HL-60 (cell line): ENCODE measurements around the gene PTPRF.

Source experiments
- DNase-seq, 2 experiments: peaks; one replicate each; pipeline ENCODE4 v3.0.0-alpha.2; 2010 to 2020; ENCODE audit warnings: low read depth in 1 of 2, low spot score in 1 of 2
- H3K27ac ChIP-seq: fragments of 250-450 bp; sonication (Bioruptor Pico); replicated peaks from 2 replicates; pipeline ENCODE4 v1.5.1; 2020; ENCODE audit warnings: mild to moderate bottlenecking, moderate library complexity
- H3K27me3 ChIP-seq: fragments of 250-450 bp; sonication (Bioruptor Pico); 2 replicates; pipeline ENCODE4 v1.5.1; 2021; ENCODE audit warnings: mild to moderate bottlenecking, moderate library complexity; ENCODE audit not compliant: insufficient read depth, poor library complexity, severe bottlenecking
- H3K4me3 ChIP-seq: replicated peaks from 2 replicates; pipeline ENCODE4 v1.5.1; 2011; ENCODE audit warnings: mild to moderate bottlenecking, control low read depth, low read length; ENCODE audit not compliant: insufficient read depth
- GABPA ChIP-seq: IDR thresholded peaks from 2 replicates; pipeline ENCODE4 v1.6.1; 2012; ENCODE audit warnings: low read depth
- POLR2AphosphoS5 ChIP-seq: IDR thresholded peaks from 2 replicates; pipeline ENCODE4 v1.6.1; 2012; ENCODE audit warnings: low read depth
- SPI1 ChIP-seq: IDR thresholded peaks from 2 replicates; pipeline ENCODE4 v1.6.1; 2012; ENCODE audit warnings: low read depth, mild to moderate bottlenecking, borderline replicate concordance
- TF ChIP-seq, protein P1 (sequence below): IDR thresholded peaks from one replicate; pipeline ENCODE4 v1.5.1; 2011; ENCODE audit warnings: low read length, control low read depth, inconsistent platforms; ENCODE audit not compliant: insufficient read depth
- TF ChIP-seq, protein P2 (sequence below): IDR thresholded peaks from 2 replicates; pipeline ENCODE4 v1.6.1; 2012; ENCODE audit warnings: low read depth; ENCODE audit not compliant: insufficient replicate concordance

PTPRF gene

DNA sequence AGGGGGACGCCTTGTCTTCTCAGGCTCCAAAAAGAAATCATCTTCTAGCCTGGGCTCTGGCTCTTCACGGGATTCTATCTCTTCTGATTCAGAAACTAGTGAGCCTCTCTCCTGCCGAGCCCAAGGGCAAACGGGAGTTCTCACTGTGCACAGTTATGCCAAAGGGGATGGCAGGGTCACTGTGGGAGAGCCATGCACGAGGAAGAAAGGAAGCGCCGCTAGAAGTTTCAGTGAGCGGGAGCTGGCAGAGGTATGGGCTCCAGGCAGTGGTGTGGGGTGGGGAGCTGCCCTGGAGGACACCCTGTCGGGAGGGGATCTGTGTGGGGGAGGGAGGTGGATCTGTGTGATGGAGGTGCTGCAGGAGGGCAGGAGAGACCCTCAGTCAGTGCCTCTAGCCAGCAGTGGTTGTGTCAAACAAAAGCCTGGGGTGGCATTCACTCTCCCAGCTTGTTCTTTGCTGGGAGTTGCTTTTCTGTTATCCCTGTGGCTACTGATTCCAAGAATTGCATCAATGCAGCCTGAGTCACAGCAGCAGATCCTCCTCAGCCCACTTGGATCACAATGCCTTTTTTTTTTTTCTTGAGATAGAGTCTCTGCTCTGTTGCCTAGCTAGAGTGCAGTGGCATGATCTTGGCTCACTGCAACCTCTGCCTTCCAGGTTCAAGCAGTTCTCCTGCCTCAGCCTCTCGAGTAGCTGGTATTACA, 141.1 kb downstream of the PTPRF start:
- TF ChIP-seq GABPA (no peak), POLR2AphosphoS5 (no peak), SPI1 (no peak)
- TF ChIP-seq, protein P1, sequence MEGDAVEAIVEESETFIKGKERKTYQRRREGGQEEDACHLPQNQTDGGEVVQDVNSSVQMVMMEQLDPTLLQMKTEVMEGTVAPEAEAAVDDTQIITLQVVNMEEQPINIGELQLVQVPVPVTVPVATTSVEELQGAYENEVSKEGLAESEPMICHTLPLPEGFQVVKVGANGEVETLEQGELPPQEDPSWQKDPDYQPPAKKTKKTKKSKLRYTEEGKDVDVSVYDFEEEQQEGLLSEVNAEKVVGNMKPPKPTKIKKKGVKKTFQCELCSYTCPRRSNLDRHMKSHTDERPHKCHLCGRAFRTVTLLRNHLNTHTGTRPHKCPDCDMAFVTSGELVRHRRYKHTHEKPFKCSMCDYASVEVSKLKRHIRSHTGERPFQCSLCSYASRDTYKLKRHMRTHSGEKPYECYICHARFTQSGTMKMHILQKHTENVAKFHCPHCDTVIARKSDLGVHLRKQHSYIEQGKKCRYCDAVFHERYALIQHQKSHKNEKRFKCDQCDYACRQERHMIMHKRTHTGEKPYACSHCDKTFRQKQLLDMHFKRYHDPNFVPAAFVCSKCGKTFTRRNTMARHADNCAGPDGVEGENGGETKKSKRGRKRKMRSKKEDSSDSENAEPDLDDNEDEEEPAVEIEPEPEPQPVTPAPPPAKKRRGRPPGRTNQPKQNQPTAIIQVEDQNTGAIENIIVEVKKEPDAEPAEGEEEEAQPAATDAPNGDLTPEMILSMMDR = no peak
- TF ChIP-seq, protein P2, sequence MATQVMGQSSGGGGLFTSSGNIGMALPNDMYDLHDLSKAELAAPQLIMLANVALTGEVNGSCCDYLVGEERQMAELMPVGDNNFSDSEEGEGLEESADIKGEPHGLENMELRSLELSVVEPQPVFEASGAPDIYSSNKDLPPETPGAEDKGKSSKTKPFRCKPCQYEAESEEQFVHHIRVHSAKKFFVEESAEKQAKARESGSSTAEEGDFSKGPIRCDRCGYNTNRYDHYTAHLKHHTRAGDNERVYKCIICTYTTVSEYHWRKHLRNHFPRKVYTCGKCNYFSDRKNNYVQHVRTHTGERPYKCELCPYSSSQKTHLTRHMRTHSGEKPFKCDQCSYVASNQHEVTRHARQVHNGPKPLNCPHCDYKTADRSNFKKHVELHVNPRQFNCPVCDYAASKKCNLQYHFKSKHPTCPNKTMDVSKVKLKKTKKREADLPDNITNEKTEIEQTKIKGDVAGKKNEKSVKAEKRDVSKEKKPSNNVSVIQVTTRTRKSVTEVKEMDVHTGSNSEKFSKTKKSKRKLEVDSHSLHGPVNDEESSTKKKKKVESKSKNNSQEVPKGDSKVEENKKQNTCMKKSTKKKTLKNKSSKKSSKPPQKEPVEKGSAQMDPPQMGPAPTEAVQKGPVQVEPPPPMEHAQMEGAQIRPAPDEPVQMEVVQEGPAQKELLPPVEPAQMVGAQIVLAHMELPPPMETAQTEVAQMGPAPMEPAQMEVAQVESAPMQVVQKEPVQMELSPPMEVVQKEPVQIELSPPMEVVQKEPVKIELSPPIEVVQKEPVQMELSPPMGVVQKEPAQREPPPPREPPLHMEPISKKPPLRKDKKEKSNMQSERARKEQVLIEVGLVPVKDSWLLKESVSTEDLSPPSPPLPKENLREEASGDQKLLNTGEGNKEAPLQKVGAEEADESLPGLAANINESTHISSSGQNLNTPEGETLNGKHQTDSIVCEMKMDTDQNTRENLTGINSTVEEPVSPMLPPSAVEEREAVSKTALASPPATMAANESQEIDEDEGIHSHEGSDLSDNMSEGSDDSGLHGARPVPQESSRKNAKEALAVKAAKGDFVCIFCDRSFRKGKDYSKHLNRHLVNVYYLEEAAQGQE = no peak
- H3K4me3 ChIP-seq = no peak overlapping the region
- no peaks in the 10 kb centered on the region for H3K27me3 ChIP-seq
- no peak for DNase-seq
- no peak overlapping the region for H3K27ac ChIP-seq

- DNase-seq = no peak
- Histone ChIP-seq H3K27me3 (no peaks in the 10 kb centered on the region), H3K4me3 (no peak overlapping the region), H3K27ac (no peak overlapping the region)
- TF ChIP-seq POLR2AphosphoS5 = no peak
- TF ChIP-seq GABPA = no peak
- TF ChIP-seq SPI1 = no peak
- TF ChIP-seq, protein P1 = no peak
Measured at GRCh38 chr1:43673261-43673660, 142.6 kb downstream of the PTPRF start.
